ENCODE measurements around the gene SMYD3.

SMYD3 gene

DNA sequence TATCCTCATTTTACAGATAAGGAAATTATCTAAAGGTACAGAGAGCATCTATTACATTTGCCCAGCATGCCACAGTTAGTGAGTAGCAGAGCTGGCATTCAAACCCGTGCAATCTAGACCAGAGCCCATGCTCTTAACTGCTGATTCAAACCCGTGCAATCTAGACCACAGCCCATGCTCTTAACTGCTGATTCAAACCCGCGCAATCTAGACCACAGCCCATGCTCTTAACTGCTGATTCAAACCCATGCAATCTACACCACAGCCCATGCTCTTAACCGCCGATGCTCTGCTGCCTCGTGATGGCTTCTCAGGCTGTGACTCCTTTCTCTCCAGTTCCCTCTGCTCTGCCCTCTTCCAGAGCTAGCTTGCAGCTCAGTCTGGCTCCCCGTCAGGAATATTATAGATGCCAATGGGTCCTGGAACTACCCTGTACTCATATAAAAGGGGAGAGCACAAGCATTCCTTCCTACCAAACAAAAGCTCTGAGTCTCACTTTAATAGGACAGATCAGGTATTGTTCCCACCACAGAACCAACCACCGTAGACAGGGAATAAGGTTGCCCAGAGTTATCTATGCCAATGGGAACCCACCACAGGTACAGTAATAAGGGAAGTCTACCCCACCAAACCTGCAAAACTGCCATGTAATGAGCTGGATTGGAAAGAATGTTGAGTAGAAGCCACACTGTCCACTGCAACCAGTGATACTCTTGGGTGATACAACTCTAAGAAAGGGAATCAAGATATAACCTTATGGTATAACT lies 78.4 kb downstream of the SMYD3 start:
- DNase-seq, result peak; percentile 78 to 82
- no peak for TF ChIP-seq GATA1 (IDR thresholded peaks at IDR 0.05; ENCODE audit: low read depth, low read length)
- no peak for TF ChIP-seq POLR2A (IDR thresholded peaks at IDR 0.05; ENCODE audit: low read length)

- no peak for DNase-seq
- TF ChIP-seq POLR2A (IDR thresholded peaks at IDR 0.05; ENCODE audit: low read length) (no peak), GATA1 (IDR thresholded peaks at IDR 0.05; ENCODE audit: low read depth, low read length) (no peak)
Measured at GRCh38 chr1:246427611-246428010, 79.5 kb downstream of the SMYD3 start.

DNA sequence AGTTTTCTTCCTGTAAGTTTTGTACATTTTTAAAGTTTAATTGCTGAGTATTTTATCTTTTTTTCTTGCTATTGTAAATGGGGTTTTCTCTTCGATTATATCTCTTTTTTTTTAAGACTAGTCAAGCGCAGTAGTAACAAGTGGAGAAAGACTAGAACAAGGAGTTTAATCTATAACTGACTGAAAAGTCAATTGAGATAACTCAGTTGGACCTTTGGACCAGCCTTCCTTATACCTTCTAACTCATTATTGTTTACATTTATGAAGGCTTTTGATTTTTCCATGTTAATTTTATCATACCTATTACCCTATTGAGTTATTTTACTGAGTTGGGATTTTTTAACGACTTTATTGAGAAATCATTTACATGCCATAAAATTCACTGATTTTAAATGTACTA lies 81.2 kb downstream of the SMYD3 start:
- TF ChIP-seq POLR2A (IDR thresholded peaks at IDR 0.05; ENCODE audit: low read length) (no peak), GATA1 (IDR thresholded peaks at IDR 0.05; ENCODE audit: low read depth, low read length) (no peak)
- DNase-seq, result no peak

GRCh38 chr1:246425139-246425794 lies 81.8 kb downstream of the SMYD3 start:
- TF ChIP-seq GATA1 (IDR thresholded peaks at IDR 0.05; ENCODE audit: low read depth, low read length), result no peak
- TF ChIP-seq POLR2A (IDR thresholded peaks at IDR 0.05; ENCODE audit: low read length), result peak; percentile 58

GRCh38 chr1:246420300-246420699 lies 86.8 kb downstream of the SMYD3 start:
- DNase-seq, result peak; percentile 18 to 40
- TF ChIP-seq POLR2A (IDR thresholded peaks at IDR 0.05; ENCODE audit: low read length) (no peak), GATA1 (IDR thresholded peaks at IDR 0.05; ENCODE audit: low read depth, low read length) (no peak)

More at GRCh38 chr1:246425139-246425794, 81.8 kb downstream of the SMYD3 start:
- peak; percentile 34 to 78 for DNase-seq

GRCh38 chr1:246418565-246419312 lies 88.3 kb downstream of the SMYD3 start:
- DNase-seq, result peak in 1 of 2 experiments; percentile 4
- no peak for TF ChIP-seq GATA1 (IDR thresholded peaks at IDR 0.05; ENCODE audit: low read depth, low read length)
- TF ChIP-seq POLR2A (IDR thresholded peaks at IDR 0.05; ENCODE audit: low read length), result no peak

DNA sequence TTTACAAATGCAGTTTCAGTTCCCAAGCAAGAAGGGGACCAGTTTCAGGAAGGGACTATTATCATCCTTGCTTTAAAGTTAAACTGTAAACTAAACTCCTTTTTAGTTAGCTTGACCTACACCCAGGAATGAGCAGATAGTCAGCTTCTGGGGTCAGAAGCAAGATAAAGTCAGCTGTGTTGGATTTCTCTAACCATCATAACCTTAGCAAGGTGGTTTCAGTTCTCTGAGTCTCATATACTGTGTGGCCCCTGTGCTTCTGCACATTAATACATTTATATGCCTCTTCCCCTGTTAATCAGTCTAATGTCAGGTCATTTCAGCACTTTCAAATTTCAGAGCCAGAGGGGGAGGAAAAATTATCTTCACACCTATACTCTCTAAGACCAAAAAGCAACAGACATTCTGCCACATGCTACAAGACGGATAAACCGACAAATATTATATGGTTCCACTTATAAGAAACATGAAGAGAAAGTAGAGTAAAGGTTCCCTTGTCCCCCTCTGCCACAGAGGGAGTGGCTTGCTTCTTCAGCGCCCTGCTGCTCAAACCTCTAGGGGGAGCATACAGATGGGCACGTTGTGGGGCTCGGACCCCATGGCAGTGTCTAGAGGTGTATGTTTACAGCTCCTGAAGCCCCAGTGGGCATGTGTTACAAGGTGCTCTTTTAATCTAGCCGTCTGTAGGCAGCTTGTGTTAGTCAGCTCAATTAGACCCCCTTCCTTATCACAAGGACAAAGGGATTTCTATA lies 89.1 kb downstream of the SMYD3 start:
- no peak for TF ChIP-seq GATA1 (IDR thresholded peaks at IDR 0.05; ENCODE audit: low read depth, low read length)
- no peak for TF ChIP-seq POLR2A (IDR thresholded peaks at IDR 0.05; ENCODE audit: low read length)
- peak in 1 of 2 experiments; percentile 35 for DNase-seq

DNA sequence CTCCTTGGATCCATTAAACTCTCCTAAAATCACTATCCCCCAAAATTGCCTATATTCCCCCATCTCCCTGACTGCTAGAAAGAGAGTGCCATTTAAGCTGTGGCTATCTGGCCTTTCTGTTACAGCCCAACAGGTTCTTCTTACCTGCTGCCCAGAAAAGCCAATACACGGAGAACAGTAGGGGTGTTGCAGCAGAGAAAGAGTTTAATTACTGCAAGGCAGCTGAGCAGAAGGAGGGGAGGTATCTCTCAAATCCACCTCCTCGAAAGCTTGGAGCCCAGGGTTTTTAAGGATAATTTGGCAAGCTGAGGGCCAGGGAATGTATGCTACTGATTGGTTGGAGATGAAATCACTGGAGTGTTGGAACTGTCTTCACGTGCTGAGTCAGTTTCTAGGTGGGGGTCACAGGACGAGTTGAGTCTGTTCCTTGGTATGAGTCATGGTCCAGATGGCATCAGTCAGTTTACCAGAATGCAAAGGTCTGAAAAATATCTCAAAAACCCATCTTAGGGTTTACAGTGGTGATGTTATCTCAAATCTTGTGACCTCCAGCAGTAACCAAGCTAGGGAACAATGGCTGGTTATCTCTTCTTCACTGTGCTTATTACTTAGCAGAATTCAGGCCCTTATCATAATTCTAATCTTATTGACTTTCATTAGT lies 89.8 kb downstream of the SMYD3 start:
- DNase-seq, result peak; percentile 28 to 56
- TF ChIP-seq POLR2A (IDR thresholded peaks at IDR 0.05; ENCODE audit: low read length), result no peak
- TF ChIP-seq GATA1 (IDR thresholded peaks at IDR 0.05; ENCODE audit: low read depth, low read length), result no peak

DNA sequence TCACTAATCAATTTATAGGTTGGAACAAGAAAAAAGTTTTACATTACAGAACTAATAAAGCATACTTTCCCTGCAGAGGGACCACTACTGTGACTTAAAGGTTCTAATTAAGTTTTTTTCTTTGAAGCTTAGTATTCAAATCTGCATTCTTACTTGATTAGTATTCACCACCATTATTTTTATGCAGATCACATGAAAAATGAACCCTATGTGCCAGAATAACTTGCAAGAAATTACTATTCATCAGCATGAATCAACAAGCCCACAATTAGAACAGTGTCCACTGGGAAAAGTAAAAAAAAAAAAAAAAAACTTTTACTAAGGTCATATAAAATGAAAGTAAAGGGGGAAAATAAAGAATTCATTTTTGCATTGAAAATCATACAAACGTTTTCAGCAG lies 90.8 kb downstream of the SMYD3 start:
- no peak for TF ChIP-seq GATA1 (IDR thresholded peaks at IDR 0.05; ENCODE audit: low read depth, low read length)
- no peak for TF ChIP-seq POLR2A (IDR thresholded peaks at IDR 0.05; ENCODE audit: low read length)
- no peak for DNase-seq

DNA sequence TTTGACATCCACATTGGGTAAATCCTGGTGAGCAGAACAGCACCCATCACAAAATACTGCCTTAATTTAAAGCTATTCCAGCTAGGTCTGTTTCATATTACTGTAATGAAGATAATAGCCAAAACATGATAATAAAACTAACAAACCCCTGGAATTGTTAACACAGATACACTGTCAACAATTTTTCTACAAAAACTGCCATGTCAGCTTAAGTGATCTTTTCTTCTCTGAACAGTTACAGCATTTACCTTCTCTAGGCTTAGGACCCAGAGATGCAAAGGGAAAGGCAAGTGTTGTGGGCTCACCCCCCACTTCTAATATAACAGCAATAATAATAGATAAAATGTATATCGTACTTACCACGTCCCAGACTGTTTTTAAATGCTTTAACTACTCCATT lies 92.1 kb downstream of the SMYD3 start:
- TF ChIP-seq GATA1 (IDR thresholded peaks at IDR 0.05; ENCODE audit: low read depth, low read length) (no peak), POLR2A (IDR thresholded peaks at IDR 0.05; ENCODE audit: low read length) (no peak)
- DNase-seq, result no peak

GRCh38 chr1:246413430-246413829 lies 93.6 kb downstream of the SMYD3 start:
- peak in 1 of 2 experiments; percentile 18 for DNase-seq
- no peak for TF ChIP-seq GATA1 (IDR thresholded peaks at IDR 0.05; ENCODE audit: low read depth, low read length)

GRCh38 chr1:246404078-246404477 lies 103.0 kb downstream of the SMYD3 start:
- TF ChIP-seq GATA1 (IDR thresholded peaks at IDR 0.05; ENCODE audit: low read depth, low read length) (no peak), POLR2A (IDR thresholded peaks at IDR 0.05; ENCODE audit: low read length) (no peak)
- DNase-seq, result no peak
